GM18870 (cell line): ENCODE results near the gene KCTD13.
"Not testable (repeated sequence)": the region's sequence is repeated elsewhere in the genome, so short reads cannot be mapped to it uniquely, and the experiment has no call there.

ENCODE experiments used
- ATAC-seq: cut with Tn5 transposase; IDR thresholded peaks from one replicate; pipeline ENCODE4 v1.9.1; 2021; ENCODE audit warnings: moderate library complexity; ENCODE audit not compliant: unreplicated experiment

KCTD13 gene

GRCh38 chr16:29908719-29909220 lies 17.3 kb downstream of the KCTD13 start:
- no peak for ATAC-seq

- ATAC-seq, result no peak
Observed at GRCh38 chr16:29907973-29908372, 18.1 kb downstream of the KCTD13 start.

- ATAC-seq, result no peak
Observed at GRCh38 chr16:29906520-29907244, 19.3 kb downstream of the KCTD13 start.

- ATAC-seq, result no peak
Observed at GRCh38 chr16:29905668-29906067, 20.4 kb downstream of the KCTD13 start.

GRCh38 chr16:29904947-29905346 lies 21.1 kb downstream of the KCTD13 start:
- no peak for ATAC-seq

- ATAC-seq, result no peak
Observed at GRCh38 chr16:29903590-29903989, 22.4 kb downstream of the KCTD13 start.

GRCh38 chr16:29901607-29901945 lies 24.4 kb downstream of the KCTD13 start:
- no peak for ATAC-seq

GRCh38 chr16:29900888-29901606 lies 25.0 kb downstream of the KCTD13 start:
- ATAC-seq, result no peak

- no peak for ATAC-seq
Observed at GRCh38 chr16:29900102-29900887, 25.7 kb downstream of the KCTD13 start, which contains the start of gene ASPHD1. Gene ASPHD1 (plus strand): TSS chr16:29900488. CDS start chr16:29900972, 484 bp downstream.

GRCh38 chr16:29899516-29900101 lies 26.4 kb downstream of the KCTD13 start, which contains the start of gene SEZ6L2:
Gene SEZ6L2 (minus strand): TSS chr16:29899550. CDS start chr16:29899019, 531 bp downstream.
- no peak for ATAC-seq

GRCh38 chr16:29898804-29899515 lies 27.1 kb downstream of the KCTD13 start:
- no peak for ATAC-seq

- no peak for ATAC-seq
Observed at GRCh38 chr16:29898135-29898803, 27.8 kb downstream of the KCTD13 start.

GRCh38 chr16:29897333-29897732 lies 28.7 kb downstream of the KCTD13 start:
- no peak for ATAC-seq

GRCh38 chr16:29896841-29897240 lies 29.2 kb downstream of the KCTD13 start:
- no peak for ATAC-seq

- ATAC-seq, result no peak
Observed at GRCh38 chr16:29894352-29894751, 31.7 kb downstream of the KCTD13 start.

- no peak for ATAC-seq
Observed at GRCh38 chr16:29893553-29893952, 32.5 kb downstream of the KCTD13 start.

GRCh38 chr16:29892458-29892813 lies 33.6 kb downstream of the KCTD13 start:
- no peak for ATAC-seq

GRCh38 chr16:29891525-29892457 lies 34.2 kb downstream of the KCTD13 start:
- no peak for ATAC-seq

- not testable (repeated sequence) for ATAC-seq
Observed at GRCh38 chr16:29889372-29889771, 36.7 kb downstream of the KCTD13 start.
